Hepatocyte (in vitro differentiated cells): ENCODE results near the gene CFD. TPM values are rescaled to one million over a fixed set of nuclear protein-coding genes. Genes with fewer than 3 reads are reported as not detected.

Experiments
- DNase-seq: peaks from one replicate; pipeline ENCODE4 v3.0.0-alpha.2; 2016; ENCODE audit warnings: low spot score
- H2AFZ ChIP-seq: fragments of 200-600 bp; sonication (generic); 2 replicates; pipeline ENCODE4 v1.6.0; 2016; ENCODE audit warnings: antibody characterized with exemption, mild to moderate bottlenecking
- H3K27ac ChIP-seq: fragments of 200-600 bp; sonication (generic); 2 replicates; pipeline ENCODE4 v1.5.1; 2016; ENCODE audit warnings: mild to moderate bottlenecking
- H3K27me3 ChIP-seq: fragments of 200-600 bp; sonication (generic); 2 replicates; pipeline ENCODE4 v1.6.1; 2016
- H3K36me3 ChIP-seq: fragments of 200-600 bp; sonication (generic); replicated peaks from 2 replicates; pipeline ENCODE4 v1.5.1; 2016; ENCODE audit warnings: low read depth; ENCODE audit not compliant: insufficient read depth
- H3K4me1 ChIP-seq: fragments of 200-600 bp; sonication (generic); 2 replicates; pipeline ENCODE4 v1.5.1; 2016; ENCODE audit warnings: mild to moderate bottlenecking, moderate library complexity; ENCODE audit not compliant: insufficient read depth
- H3K4me2 ChIP-seq: fragments of 200-600 bp; sonication (generic); 2 replicates; pipeline ENCODE4 v1.6.0; 2016
- H3K4me3 ChIP-seq: fragments of 200-600 bp; sonication (generic); 2 replicates; pipeline ENCODE4 v1.5.1; 2016; ENCODE audit warnings: mild to moderate bottlenecking
- H3K79me2 ChIP-seq: fragments of 200-600 bp; sonication (generic); 2 replicates; pipeline ENCODE4 v1.6.0; 2017; ENCODE audit warnings: mild to moderate bottlenecking
- H3K9me2 ChIP-seq: fragments of 200-600 bp; sonication (generic); replicated peaks from 2 replicates; pipeline ENCODE4 v1.6.0; 2017; ENCODE audit warnings: mild to moderate bottlenecking; ENCODE audit not compliant: insufficient read depth
- H3K9me3 ChIP-seq: fragments of 200-600 bp; sonication (generic); 2 replicates; pipeline ENCODE4 v1.5.1; 2016; ENCODE audit warnings: low read depth, mild to moderate bottlenecking
- H4K20me1 ChIP-seq: fragments of 200-600 bp; sonication (generic); 2 replicates; pipeline ENCODE4 v1.6.0; 2016; ENCODE audit warnings: mild to moderate bottlenecking; ENCODE audit not compliant: insufficient read depth, poor library complexity, severe bottlenecking
- CTCF ChIP-seq: fragments of 200-600 bp; sonication (generic); IDR thresholded peaks from 2 replicates; pipeline ENCODE4 v1.5.1; 2016; ENCODE audit warnings: antibody characterized with exemption, mild to moderate bottlenecking; ENCODE audit not compliant: poor library complexity
- EZH2 ChIP-seq: fragments of 200-600 bp; sonication (generic); IDR thresholded peaks from 2 replicates; pipeline ENCODE4 v1.6.1; 2016; ENCODE audit warnings: antibody characterized with exemption, mild to moderate bottlenecking, borderline replicate concordance
- EZH2phosphoT487 ChIP-seq: fragments of 200-600 bp; sonication (generic); IDR thresholded peaks from one replicate; pipeline ENCODE4 v1.6.1; 2018; ENCODE audit warnings: antibody characterized with exemption, mild to moderate bottlenecking, low read depth, moderate library complexity; ENCODE audit not compliant: unreplicated experiment, severe bottlenecking
- WGBS: methylation state at CpG from one replicate; pipeline ENCODE4 v1.1.6; 2016; ENCODE audit warnings: low lambda C conversion rate; ENCODE audit errors: missing lambda C conversion rate; 5-methylcytosine and 5-hydroxymethylcytosine counted together
- polyA plus RNA-seq: library from polyadenylated mRNA; unstranded; fragments of >200 nt; fragmentation: Nextera tagmentation; extraction: Ambion mirVana; gene quantifications from 2 replicates; pipeline ENCODE4 v1.2.1, GENCODE V29; 2016
- total RNA-seq: library from RNA; depleted of rRNA; stranded (reverse); fragments of >200 nt; gene quantifications from 2 replicates; pipeline ENCODE4 v1.2.3, GENCODE V29; 2014

CFD gene
- total and polyA plus RNA-seq, 2 experiments from 2014 or later: 3.3 to 8.2 TPM

- no peak overlapping the region for H3K4me3 ChIP-seq
- no peaks in the 10 kb centered on the region for H3K27me3 ChIP-seq
- H3K9me2 ChIP-seq: no peaks in the 10 kb centered on the region
- TF ChIP-seq EZH2phosphoT487 (no peak), CTCF (no peak), EZH2 (no peak)
- no peaks in the 10 kb centered on the region for H3K36me3 ChIP-seq
- no peaks in the 10 kb centered on the region for H3K9me3 ChIP-seq
- no peaks in the 10 kb centered on the region for H4K20me1 ChIP-seq
- H2AFZ ChIP-seq: no peak overlapping the region
- no peak for DNase-seq
- 77% methylated on average over 14 of the region's 16 CpGs for WGBS
- H3K27ac ChIP-seq: no peak overlapping the region
- H3K4me1 ChIP-seq: no peaks in the 10 kb centered on the region
- H3K79me2 ChIP-seq: no peaks in the 10 kb centered on the region
- H3K4me2 ChIP-seq: no peak overlapping the region
Measured at GRCh38 chr19:867301-867793, 7.9 kb downstream of the CFD start.

- H3K36me3 ChIP-seq: no peaks in the 10 kb centered on the region
- no peaks in the 10 kb centered on the region for H3K9me2 ChIP-seq
- TF ChIP-seq CTCF (no peak), EZH2 (no peak)
- no peak overlapping the region for H3K4me2 ChIP-seq
- WGBS: 97% methylated on average over 34 of the region's 39 CpGs
- no peak overlapping the region for H3K4me3 ChIP-seq
- H3K79me2 ChIP-seq: no peaks in the 10 kb centered on the region
- no peak for DNase-seq
- no peaks in the 10 kb centered on the region for H4K20me1 ChIP-seq
- no peaks in the 10 kb centered on the region for H3K27me3 ChIP-seq
- H3K27ac ChIP-seq: no peak overlapping the region
- no peaks in the 10 kb centered on the region for H3K4me1 ChIP-seq
- no peaks in the 10 kb centered on the region for H3K9me3 ChIP-seq
- H2AFZ ChIP-seq: no peak overlapping the region
Measured at GRCh38 chr19:867855-868457, 8.5 kb downstream of the CFD start.

- no peaks in the 10 kb centered on the region for H3K27me3 ChIP-seq
- H3K9me3 ChIP-seq: no peaks in the 10 kb centered on the region
- H3K9me2 ChIP-seq: no peaks in the 10 kb centered on the region
- DNase-seq: no peak
- no peak overlapping the region for H2AFZ ChIP-seq
- no peak overlapping the region for H3K4me3 ChIP-seq
- no peaks in the 10 kb centered on the region for H3K36me3 ChIP-seq
- H4K20me1 ChIP-seq: no peaks in the 10 kb centered on the region
- peak overlapping the region; percentile 63 for H3K27ac ChIP-seq
- H3K4me2 ChIP-seq: no peak overlapping the region
- no peaks in the 10 kb centered on the region for H3K79me2 ChIP-seq
- WGBS: 98% methylated on average over 26 of the region's 34 CpGs
- TF ChIP-seq EZH2phosphoT487: no peak
- no peak for TF ChIP-seq EZH2
- no peak for TF ChIP-seq CTCF
- no peaks in the 10 kb centered on the region for H3K4me1 ChIP-seq
Measured at GRCh38 chr19:868458-869244, 9.2 kb downstream of the CFD start.
